HFFc6 (cell line): Measurements from ENCODE around the gene HEATR9. TPM values are rescaled to one million over a fixed set of nuclear protein-coding genes. Genes with fewer than 3 reads are reported as not detected.

Source experiments
- DNase-seq: peaks from one replicate; pipeline ENCODE4 v3.0.0-alpha.2; 2018
- H3K27ac Mint-ChIP-seq: 2 replicates; pipeline ENCODE4 v1.8.0; 2020; ENCODE audit warnings: mild to moderate bottlenecking, mixed read lengths
- H3K27me3 Mint-ChIP-seq: 2 replicates; pipeline ENCODE4 v1.8.0; 2021; ENCODE audit warnings: mild to moderate bottlenecking, moderate library complexity, mixed read lengths; ENCODE audit not compliant: insufficient read depth
- H3K36me3 Mint-ChIP-seq: 2 replicates; pipeline ENCODE4 v1.8.0; 2021; ENCODE audit warnings: low read depth, mixed read lengths
- H3K4me1 Mint-ChIP-seq: 2 replicates; pipeline ENCODE4 v1.8.0; 2020; ENCODE audit warnings: low read depth, mixed read lengths
- H3K4me3 Mint-ChIP-seq: 2 replicates; pipeline ENCODE4 v1.8.0; 2020; ENCODE audit warnings: mild to moderate bottlenecking, moderate library complexity, mixed read lengths
- H3K9me3 Mint-ChIP-seq: 2 replicates; pipeline ENCODE4 v1.8.0; 2020; ENCODE audit warnings: mild to moderate bottlenecking, mixed read lengths
- total RNA-seq, 6 experiments: library from RNA; stranded (reverse); fragmentation: NEBNext Ultra II Directional; extraction: Animal tissue kit (Norgen Biotek cat#: 25700); gene quantifications; 2 replicates in 1 of 6; 3 replicates in 5 of 6; pipeline ENCODE4 v1.2.3, GENCODE V29; 2021
- TF ChIP-seq, protein P1 (sequence below): fragments of 200-600 bp; sonication (generic); IDR thresholded peaks from 2 replicates; pipeline ENCODE4 v1.5.0; 2021; ENCODE audit warnings: antibody characterized with exemption, mild to moderate bottlenecking

The HEATR9 gene
- total RNA-seq, 6 experiments from 2014 or later = not detected

GRCh38 chr17:35875072-35875799 is 6.5 kb upstream of the HEATR9 start:
- Mint-ChIP-seq H3K27ac (no peak overlapping the region), H3K27me3 (no peaks in the 10 kb centered on the region; the same call in 1 of the 2 replicates), H3K4me3 (no peak overlapping the region), H3K9me3 (no peaks in the 10 kb centered on the region), H3K4me1 (peaks cover 19% of the 10 kb centered on the region), H3K36me3 (no peaks in the 10 kb centered on the region)
- DNase-seq = no peak
- TF ChIP-seq, protein P1, sequence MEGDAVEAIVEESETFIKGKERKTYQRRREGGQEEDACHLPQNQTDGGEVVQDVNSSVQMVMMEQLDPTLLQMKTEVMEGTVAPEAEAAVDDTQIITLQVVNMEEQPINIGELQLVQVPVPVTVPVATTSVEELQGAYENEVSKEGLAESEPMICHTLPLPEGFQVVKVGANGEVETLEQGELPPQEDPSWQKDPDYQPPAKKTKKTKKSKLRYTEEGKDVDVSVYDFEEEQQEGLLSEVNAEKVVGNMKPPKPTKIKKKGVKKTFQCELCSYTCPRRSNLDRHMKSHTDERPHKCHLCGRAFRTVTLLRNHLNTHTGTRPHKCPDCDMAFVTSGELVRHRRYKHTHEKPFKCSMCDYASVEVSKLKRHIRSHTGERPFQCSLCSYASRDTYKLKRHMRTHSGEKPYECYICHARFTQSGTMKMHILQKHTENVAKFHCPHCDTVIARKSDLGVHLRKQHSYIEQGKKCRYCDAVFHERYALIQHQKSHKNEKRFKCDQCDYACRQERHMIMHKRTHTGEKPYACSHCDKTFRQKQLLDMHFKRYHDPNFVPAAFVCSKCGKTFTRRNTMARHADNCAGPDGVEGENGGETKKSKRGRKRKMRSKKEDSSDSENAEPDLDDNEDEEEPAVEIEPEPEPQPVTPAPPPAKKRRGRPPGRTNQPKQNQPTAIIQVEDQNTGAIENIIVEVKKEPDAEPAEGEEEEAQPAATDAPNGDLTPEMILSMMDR = no peak

DNA sequence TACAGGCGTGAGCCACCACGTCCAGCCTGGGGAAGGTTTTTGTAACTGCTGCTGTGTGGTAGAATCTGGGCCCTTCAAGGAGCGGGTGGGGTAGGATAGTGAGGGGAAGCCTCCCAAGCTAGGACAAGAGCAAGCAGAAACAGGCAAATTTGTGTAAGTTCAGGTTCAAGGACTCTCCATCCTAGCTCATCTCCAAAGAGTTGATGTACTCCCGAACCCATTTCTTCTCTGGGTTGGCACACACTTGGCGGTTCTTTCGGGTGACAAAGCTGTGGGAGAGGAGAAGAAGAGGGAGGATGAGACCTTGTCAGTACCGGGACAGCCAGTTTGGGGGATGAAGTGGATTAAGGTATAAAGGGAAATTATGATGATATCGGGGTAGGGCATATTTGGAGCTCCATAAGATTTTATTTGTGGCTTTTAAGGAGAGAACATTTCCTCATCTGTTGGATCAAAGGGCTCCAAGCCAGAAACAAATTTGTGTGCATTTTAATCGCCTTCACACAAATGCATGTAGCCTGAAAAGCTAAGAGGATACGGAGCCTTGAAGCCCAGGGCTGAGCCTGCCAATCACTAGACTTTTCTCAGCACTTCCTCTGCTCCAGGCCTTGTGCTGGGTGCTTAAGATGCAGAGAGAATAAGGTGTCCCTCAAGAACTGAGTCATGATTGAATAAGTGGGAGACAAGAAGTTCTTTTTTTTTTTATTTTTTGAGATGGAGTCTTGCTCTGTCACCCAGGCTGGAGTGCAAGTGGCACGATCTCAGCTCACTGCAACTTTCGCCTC is 3.7 kb upstream of the HEATR9 start:
- H3K27me3 Mint-ChIP-seq = no peaks in the 10 kb centered on the region; the same call in 1 of the 2 replicates
- TF ChIP-seq, protein P1 = no peak
- H3K36me3 Mint-ChIP-seq = no peaks in the 10 kb centered on the region
- H3K4me3 Mint-ChIP-seq = no peak overlapping the region
- DNase-seq = no peak
- peaks cover 10% of the 10 kb centered on the region for H3K4me1 Mint-ChIP-seq
- no peak overlapping the region for H3K27ac Mint-ChIP-seq
- H3K9me3 Mint-ChIP-seq = no peaks in the 10 kb centered on the region

- Mint-ChIP-seq H3K4me3 (no peak overlapping the region), H3K27ac (no peak overlapping the region), H3K36me3 (no peaks in the 10 kb centered on the region)
Measured at GRCh38 chr17:35870906-35871819, 2.5 kb upstream of the HEATR9 start.

GRCh38 chr17:35867574-35867973 is 1.1 kb downstream of the HEATR9 start:
- TF ChIP-seq, protein P1 = no peak
- DNase-seq = no peak
- Mint-ChIP-seq H3K4me1 (peaks cover 15% of the 10 kb centered on the region), H3K27me3 (no peaks in the 10 kb centered on the region), H3K27ac (no peak overlapping the region), H3K9me3 (no peaks in the 10 kb centered on the region), H3K4me3 (no peak overlapping the region), H3K36me3 (no peaks in the 10 kb centered on the region; the same call in 1 of the 2 replicates)

More at GRCh38 chr17:35870906-35871819, 2.5 kb upstream of the HEATR9 start:
- H3K4me1 Mint-ChIP-seq = peaks cover 16% of the 10 kb centered on the region
- no peak for DNase-seq
- H3K9me3 Mint-ChIP-seq = no peaks in the 10 kb centered on the region
- no peaks in the 10 kb centered on the region for H3K27me3 Mint-ChIP-seq
- TF ChIP-seq, protein P1 = no peak

- peak overlapping the region; percentile 87 for H3K27ac Mint-ChIP-seq
- H3K4me3 Mint-ChIP-seq = no peak overlapping the region
- H3K27me3 Mint-ChIP-seq = no peaks in the 10 kb centered on the region
- TF ChIP-seq, protein P1 = no peak
- no peaks in the 10 kb centered on the region; the same call in 1 of the 2 replicates for H3K36me3 Mint-ChIP-seq
- peak; percentile 49 for DNase-seq
- H3K9me3 Mint-ChIP-seq = no peaks in the 10 kb centered on the region
- H3K4me1 Mint-ChIP-seq = peaks cover 15% of the 10 kb centered on the region
Measured at GRCh38 chr17:35866341-35866950, 2.2 kb downstream of the HEATR9 start.
